GM12864 (cell line): Measurements from ENCODE around the gene CFAP97.
A peak's percentile ranks its signal among the peaks of the same experiment; 100 is the strongest.
"Not testable (repeated sequence)": the region's sequence is repeated elsewhere in the genome, so short reads cannot be mapped to it uniquely, and the experiment has no call there.

Experiments used
- DNase-seq: peaks from one replicate; pipeline ENCODE4 v3.0.0-alpha.2; 2011; ENCODE audit warnings: low read depth
- H3K4me3 ChIP-seq: 2 replicates; pipeline ENCODE4 v1.5.1; 2011; ENCODE audit warnings: mild to moderate bottlenecking, low read depth, low read length, control low read depth
- CTCF ChIP-seq: IDR thresholded peaks from 2 replicates; pipeline ENCODE4 v1.5.1; 2011; ENCODE audit warnings: low read depth, mild to moderate bottlenecking, moderate library complexity, low read length, control low read depth, inconsistent platforms; ENCODE audit errors: missing control alignments

The CFAP97 gene

GRCh38 chr4:185207466-185207865 lies 3.7 kb upstream of the CFAP97 start:
- TF ChIP-seq CTCF: no peak
- no peak overlapping the region for H3K4me3 ChIP-seq
- no peak for DNase-seq

DNA sequence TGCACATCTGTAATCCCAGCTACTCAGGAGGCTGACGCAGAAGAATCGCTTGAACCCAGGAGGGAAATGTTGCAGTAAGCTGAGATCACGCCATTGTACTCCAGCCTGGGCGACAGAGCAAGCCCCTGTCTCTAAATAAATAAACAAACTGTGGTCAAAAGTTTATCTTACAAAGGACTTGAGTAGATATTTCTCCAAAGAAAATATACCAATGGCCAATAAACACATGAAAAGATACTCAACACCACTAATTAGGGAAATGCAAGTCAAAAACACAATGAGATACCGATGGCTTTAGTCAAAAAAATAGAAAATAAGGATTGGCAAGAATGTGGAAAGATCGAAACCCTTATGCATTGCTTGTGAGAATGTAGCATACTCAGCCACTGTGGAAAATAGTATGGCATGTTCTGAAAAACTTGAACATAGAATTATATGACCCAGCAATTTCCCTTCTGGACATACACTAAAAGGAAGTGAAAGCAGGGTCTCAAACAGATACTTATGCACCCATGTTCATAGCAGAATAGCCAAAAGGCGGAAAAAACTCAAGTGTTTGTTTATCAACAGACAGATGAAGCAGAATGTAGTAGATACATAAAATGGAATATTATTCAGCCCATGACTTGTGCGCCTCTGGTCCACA lies 2.0 kb upstream of the CFAP97 start:
- peak overlapping the region; percentile 19; the same call in 1 of the 2 replicates for H3K4me3 ChIP-seq

GRCh38 chr4:185205073-185205472 lies 1.3 kb upstream of the CFAP97 start:
- peak overlapping the region; percentile 94 for H3K4me3 ChIP-seq
- DNase-seq: not testable (repeated sequence)

More for the DNA sequence above, 2.0 kb upstream of the CFAP97 start:
- no peak for TF ChIP-seq CTCF
- no peak for DNase-seq

DNA sequence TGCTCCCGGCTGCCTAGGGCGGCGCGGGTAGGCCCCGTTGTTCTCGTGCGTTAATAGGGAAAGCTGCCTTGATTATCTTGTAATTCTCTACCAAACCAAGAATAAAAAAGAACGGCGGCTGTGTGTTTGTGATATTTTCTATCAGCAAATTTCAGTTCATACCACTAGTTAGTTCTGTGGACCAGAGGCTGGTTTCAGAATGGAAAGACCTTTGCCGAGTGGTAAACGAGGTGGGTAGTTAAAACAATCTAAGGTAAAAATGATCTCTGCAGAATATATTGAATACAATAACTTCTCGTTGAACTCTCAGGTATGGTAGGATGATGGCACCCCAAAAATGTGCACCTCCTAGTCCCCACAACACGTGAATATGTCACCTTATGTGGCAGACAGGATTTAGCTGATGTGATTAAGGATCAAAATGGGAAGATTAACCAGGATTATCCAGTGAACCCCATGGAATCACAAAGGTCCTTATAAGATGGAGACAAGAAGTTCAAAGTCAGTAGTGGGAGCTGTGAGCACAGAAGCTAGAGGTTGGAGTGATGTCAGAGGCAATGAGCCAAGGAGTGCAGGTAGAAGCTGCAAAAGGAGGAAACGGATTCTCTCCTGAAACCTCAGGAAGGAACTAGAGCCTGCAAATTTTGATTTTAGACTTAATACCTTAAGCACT lies 574 bp upstream of the CFAP97 start:
- DNase-seq: no peak
- no peak for TF ChIP-seq CTCF
- peak overlapping the region; percentile 94 for H3K4me3 ChIP-seq

DNA sequence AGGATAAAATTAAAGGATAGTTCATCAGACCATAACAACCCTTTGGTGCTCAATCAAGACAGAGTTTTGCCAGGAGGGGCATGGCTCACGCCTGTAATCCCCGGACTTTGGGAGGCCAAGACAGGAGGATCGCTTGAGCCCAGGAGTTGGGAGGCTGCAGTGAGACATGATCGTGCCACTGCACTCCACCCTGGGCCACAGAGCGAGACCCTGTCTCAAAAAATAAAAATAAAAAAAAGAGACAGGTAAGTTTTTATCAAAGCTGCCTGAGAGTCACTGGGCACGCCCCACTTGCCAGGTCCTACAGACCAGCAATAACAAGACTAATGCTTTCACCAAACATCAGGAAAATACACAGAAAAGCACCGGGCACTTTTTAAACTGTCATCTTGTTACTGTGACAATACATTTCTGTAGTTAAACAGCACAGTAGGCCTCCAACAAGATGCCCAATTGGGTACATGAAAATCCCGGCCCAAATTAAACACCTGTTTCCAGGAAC lies 765 bp downstream of the CFAP97 start:
- H3K4me3 ChIP-seq: peak overlapping the region; percentile 94
- DNase-seq: no peak
- TF ChIP-seq CTCF: no peak

DNA sequence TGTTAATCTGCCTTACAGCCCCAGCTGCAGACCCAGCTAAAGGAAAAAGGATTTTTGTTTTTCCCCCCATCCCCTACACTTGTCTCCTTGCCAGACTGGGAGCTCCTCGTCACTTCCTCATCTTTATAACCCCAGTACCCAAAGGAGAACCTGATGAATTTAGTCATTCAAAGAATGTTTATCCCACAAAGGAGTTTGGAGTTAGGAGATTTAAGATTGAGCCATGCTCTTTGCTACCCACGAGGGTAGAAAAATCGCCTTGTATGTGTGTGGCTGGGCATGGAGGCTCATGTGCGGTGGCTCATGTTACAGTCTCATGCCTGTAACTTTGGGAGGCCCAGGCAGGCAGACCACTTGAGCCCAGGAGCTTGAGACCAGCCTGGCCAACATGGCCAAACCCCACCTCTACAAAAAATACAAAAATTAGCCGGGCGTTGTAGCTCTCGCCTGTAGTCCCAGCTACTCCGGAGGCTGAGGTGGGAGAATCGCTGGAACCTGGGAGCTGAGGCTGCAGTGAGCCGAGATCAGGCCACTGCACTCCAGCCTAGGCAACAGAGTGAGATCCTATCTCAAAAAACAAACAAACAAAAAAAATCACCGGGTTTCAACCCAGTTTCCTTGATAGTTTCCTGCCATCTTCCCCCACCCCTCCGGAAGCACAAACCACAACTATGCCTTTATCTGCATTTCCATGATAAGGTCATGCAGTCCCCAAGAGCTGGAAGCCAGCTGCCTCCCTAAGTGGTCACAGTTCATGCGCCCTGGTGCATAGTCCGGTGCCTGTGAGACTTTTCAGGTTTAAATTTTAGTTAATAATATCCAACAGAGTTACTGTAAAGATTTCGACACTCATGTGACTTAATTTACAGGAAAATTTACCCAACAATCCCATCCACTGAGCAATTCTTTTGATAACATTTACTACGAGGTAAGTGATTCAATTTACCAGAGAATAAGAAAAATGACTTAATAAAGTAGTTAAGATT lies 1.5 kb downstream of the CFAP97 start:
- H3K4me3 ChIP-seq: peak overlapping the region; percentile 94
- TF ChIP-seq CTCF: no peak
- no peak for DNase-seq

DNA sequence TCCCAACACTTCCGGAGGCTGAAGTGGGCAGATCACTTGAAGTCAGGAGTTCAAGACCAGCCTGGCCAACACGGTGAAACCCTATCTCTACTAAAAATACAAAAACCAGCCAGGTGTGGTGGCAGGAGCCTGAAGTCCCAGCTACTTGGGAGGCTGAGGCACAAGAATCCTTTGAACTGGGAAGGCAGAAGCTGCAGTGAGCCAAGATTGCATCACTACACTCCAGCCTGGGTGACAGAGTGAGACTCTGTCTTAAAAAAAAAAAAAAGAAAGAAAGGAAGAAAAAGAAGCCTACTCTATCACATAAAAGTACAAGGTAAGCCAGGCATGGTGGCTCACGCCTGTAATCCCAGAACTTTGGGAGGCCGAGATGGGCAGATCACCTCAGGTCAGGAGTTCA lies 5.6 kb downstream of the CFAP97 start:
- H3K4me3 ChIP-seq, DNase-seq: not testable (repeated sequence)
